GM15510 (cell line): ENCODE data around the gene MAN2B1.

Source experiments
- POLR2A ChIP-seq: IDR thresholded peaks from 3 replicates; pipeline ENCODE4 v1.6.1; 2011; ENCODE audit warnings: borderline replicate concordance; ENCODE audit not compliant: insufficient read length; ENCODE audit errors: extremely low read depth

Gene MAN2B1

GRCh38 chr19:12648088-12648487, 18.5 kb downstream of the MAN2B1 start:
- no peak for TF ChIP-seq POLR2A

- no peak for TF ChIP-seq POLR2A
Observed at GRCh38 chr19:12647490-12648071, 19.0 kb downstream of the MAN2B1 start.

GRCh38 chr19:12647047-12647446, 19.5 kb downstream of the MAN2B1 start:
- TF ChIP-seq POLR2A = no peak

- TF ChIP-seq POLR2A = no peak
Observed at GRCh38 chr19:12646551-12646950, 20.0 kb downstream of the MAN2B1 start.

- no peak for TF ChIP-seq POLR2A
Observed at GRCh38 chr19:12642506-12642905, 24.0 kb downstream of the MAN2B1 start.

- TF ChIP-seq POLR2A = no peak
Observed at GRCh38 chr19:12641456-12641855, 25.1 kb downstream of the MAN2B1 start.

- no peak for TF ChIP-seq POLR2A
Observed at GRCh38 chr19:12639901-12640613, 26.5 kb downstream of the MAN2B1 start.

GRCh38 chr19:12638611-12639182, 27.8 kb downstream of the MAN2B1 start:
- TF ChIP-seq POLR2A = no peak

- no peak for TF ChIP-seq POLR2A
Observed at GRCh38 chr19:12636631-12637030, 29.9 kb downstream of the MAN2B1 start.

GRCh38 chr19:12629215-12629614, 37.3 kb downstream of the MAN2B1 start:
- no peak for TF ChIP-seq POLR2A

GRCh38 chr19:12628040-12629022, 38.2 kb downstream of the MAN2B1 start:
- no peak for TF ChIP-seq POLR2A

- no peak for TF ChIP-seq POLR2A
Observed at GRCh38 chr19:12626958-12627357, 39.6 kb downstream of the MAN2B1 start.

- TF ChIP-seq POLR2A = no peak
Observed at GRCh38 chr19:12623361-12624031, 43.0 kb downstream of the MAN2B1 start.

GRCh38 chr19:12617646-12618045, 48.9 kb downstream of the MAN2B1 start:
- no peak for TF ChIP-seq POLR2A
